Activated T-helper 2 cell treated with anti-CD3 and anti-CD28 coated beads, Interferon-gamma antibody, Interleukin-2, Interleukin-4, amounts not matched to agents 10 μg/mL and 5 μg/mL and 100 μg/mL, durations not matched to agents 14 hours and 24 hours and 36 hours (primary cell): Measurements from ENCODE around the gene MPI. TPM values are rescaled to one million over a fixed set of nuclear protein-coding genes. Genes with fewer than 3 reads are reported as not detected.
"Not testable (repeated sequence)": the region's sequence is repeated elsewhere in the genome, so short reads cannot be mapped to it uniquely, and the experiment has no call there.

Experiments used
- DNase-seq: peaks from one replicate; pipeline ENCODE4 v3.0.0; 2021; ENCODE audit warnings: low spot score
- H3K27ac Mint-ChIP-seq: one replicate; pipeline ENCODE4 v1.8.0; 2021; ENCODE audit warnings: mixed read lengths
- H3K27me3 Mint-ChIP-seq: one replicate; pipeline ENCODE4 v1.8.0; 2021; ENCODE audit warnings: low read depth, mixed read lengths
- H3K36me3 Mint-ChIP-seq: one replicate; pipeline ENCODE4 v1.8.0; 2021; ENCODE audit warnings: low read depth, mixed read lengths
- H3K4me1 Mint-ChIP-seq: one replicate; pipeline ENCODE4 v1.8.0; 2021; ENCODE audit warnings: low read depth, mixed read lengths
- H3K4me3 Mint-ChIP-seq: one replicate; pipeline ENCODE4 v1.8.0; 2021; ENCODE audit warnings: low read depth, mild to moderate bottlenecking, moderate library complexity, mixed read lengths
- H3K9me3 Mint-ChIP-seq: one replicate; pipeline ENCODE4 v1.8.0; 2021; ENCODE audit warnings: mixed read lengths
- intact Hi-C: fragments of 100-400 bp; cut with micrococcal nuclease; formaldehyde crosslinking; loops from one replicate; pipeline ENCODE4 v1.15.1; 2023
- total RNA-seq: library from RNA; stranded (reverse); gene quantifications from 2 replicates; pipeline ENCODE4 v1.2.3, GENCODE V29; 2022

Gene MPI
- total RNA-seq, 1 donor from 2014 or later = 66.3 TPM

- DNase-seq = no peak
- Mint-ChIP-seq H3K27me3 (no peaks in the 10 kb centered on the region), H3K27ac (no peak overlapping the region), H3K36me3 (peaks cover 1% of the 10 kb centered on the region), H3K4me1 (peaks cover 22% of the 10 kb centered on the region), H3K4me3 (no peak overlapping the region), H3K9me3 (peaks cover 6% of the 10 kb centered on the region)
- intact Hi-C loops = no loop called here
Observed at GRCh38 chr15:74885461-74885860, 4.4 kb upstream of the MPI start.

- H3K9me3 Mint-ChIP-seq, H3K4me3 Mint-ChIP-seq, intact Hi-C loops, H3K27ac Mint-ChIP-seq, H3K27me3 Mint-ChIP-seq, DNase-seq: not testable (repeated sequence)
- H3K36me3 Mint-ChIP-seq = peaks cover 19% of the 10 kb centered on the region
- peaks cover 33% of the 10 kb centered on the region for H3K4me1 Mint-ChIP-seq
Observed at GRCh38 chr15:74887537-74888193, 2.2 kb upstream of the MPI start.

- Mint-ChIP-seq H3K4me1 (peaks cover 42% of the 10 kb centered on the region), H3K27me3 (no peaks in the 10 kb centered on the region), H3K36me3 (peaks cover 30% of the 10 kb centered on the region), H3K4me3 (peak overlapping the region; percentile 82), H3K27ac (peak overlapping the region; percentile 81), H3K9me3 (no peaks in the 10 kb centered on the region)
- intact Hi-C loops = loop anchor here (1.0 kb wide), 2 partner anchors 15 to 43 kb away; partner anchors contain the start of gene SCAMP2
- DNase-seq = no peak
Observed at GRCh38 chr15:74888716-74889115, 1.1 kb upstream of the MPI start.

- Mint-ChIP-seq H3K36me3 (peaks cover 33% of the 10 kb centered on the region), H3K27me3 (no peaks in the 10 kb centered on the region), H3K27ac (peak overlapping the region; percentile 81), H3K9me3 (no peaks in the 10 kb centered on the region), H3K4me1 (peaks cover 38% of the 10 kb centered on the region), H3K4me3 (peak overlapping the region; percentile 82)
- intact Hi-C loops = loop anchor here (1.0 kb wide), 2 partner anchors 16 to 44 kb away; partner anchors contain the start of gene SCAMP2
- peak; percentile 15 for DNase-seq
Observed at GRCh38 chr15:74889390-74889882, 406 bp upstream of the MPI start.

GRCh38 chr15:74890665-74890960 is 771 bp downstream of the MPI start:
- H3K27me3 Mint-ChIP-seq = no peaks in the 10 kb centered on the region
- no peaks in the 10 kb centered on the region for H3K9me3 Mint-ChIP-seq
- H3K27ac Mint-ChIP-seq = peak overlapping the region; percentile 81
- H3K4me1 Mint-ChIP-seq = peaks cover 36% of the 10 kb centered on the region
- H3K36me3 Mint-ChIP-seq = peaks cover 41% of the 10 kb centered on the region
- H3K4me3 Mint-ChIP-seq = peak overlapping the region; percentile 82
- DNase-seq = no peak
- intact Hi-C loops = loop anchor here (2.0 kb wide), 1 partner anchor 16 kb away; the partner anchor contains the start of gene FAM219B

GRCh38 chr15:74891469-74891868 is 1.6 kb downstream of the MPI start:
- H3K27ac Mint-ChIP-seq = peak overlapping the region; percentile 65
- peak overlapping the region; percentile 47 for H3K4me3 Mint-ChIP-seq
- no peak for DNase-seq
- intact Hi-C loops = loop anchor here (2.0 kb wide), 1 partner anchor 15 kb away; the partner anchor contains the start of gene FAM219B
- H3K36me3 Mint-ChIP-seq = peaks cover 46% of the 10 kb centered on the region
- peaks cover 36% of the 10 kb centered on the region for H3K4me1 Mint-ChIP-seq
- H3K9me3 Mint-ChIP-seq = no peaks in the 10 kb centered on the region
- no peaks in the 10 kb centered on the region for H3K27me3 Mint-ChIP-seq

GRCh38 chr15:74892313-74892712 is 2.5 kb downstream of the MPI start:
- Mint-ChIP-seq H3K4me3 (no peak overlapping the region), H3K4me1 (peaks cover 36% of the 10 kb centered on the region), H3K36me3 (peaks cover 55% of the 10 kb centered on the region), H3K27me3 (no peaks in the 10 kb centered on the region), H3K9me3 (no peaks in the 10 kb centered on the region), H3K27ac (no peak overlapping the region)
- intact Hi-C loops = no loop called here
- no peak for DNase-seq

GRCh38 chr15:74892931-74893330 is 3.1 kb downstream of the MPI start:
- Mint-ChIP-seq H3K4me1 (peaks cover 36% of the 10 kb centered on the region), H3K27me3 (no peaks in the 10 kb centered on the region), H3K36me3 (peaks cover 59% of the 10 kb centered on the region), H3K27ac (no peak overlapping the region), H3K4me3 (peak overlapping the region; percentile 15), H3K9me3 (no peaks in the 10 kb centered on the region)
- no peak for DNase-seq
- intact Hi-C loops = no loop called here

GRCh38 chr15:74893627-74894026 is 3.8 kb downstream of the MPI start:
- Mint-ChIP-seq H3K27me3 (no peaks in the 10 kb centered on the region), H3K9me3 (no peaks in the 10 kb centered on the region), H3K4me1 (peaks cover 36% of the 10 kb centered on the region), H3K36me3 (peaks cover 63% of the 10 kb centered on the region), H3K27ac (peak overlapping the region; percentile 74), H3K4me3 (peak overlapping the region; percentile 34)
- peak; percentile 49 for DNase-seq
- intact Hi-C loops = no loop called here

- H3K27me3 Mint-ChIP-seq, H3K4me3 Mint-ChIP-seq, H3K27ac Mint-ChIP-seq, intact Hi-C loops, DNase-seq, H3K9me3 Mint-ChIP-seq: not testable (repeated sequence)
- H3K4me1 Mint-ChIP-seq = peaks cover 30% of the 10 kb centered on the region
- H3K36me3 Mint-ChIP-seq = peaks cover 69% of the 10 kb centered on the region
Observed at GRCh38 chr15:74894383-74894782, 4.5 kb downstream of the MPI start.

GRCh38 chr15:74895830-74896229 is 6.0 kb downstream of the MPI start:
- Mint-ChIP-seq H3K27ac (no peak overlapping the region), H3K27me3 (no peaks in the 10 kb centered on the region), H3K4me1 (peaks cover 22% of the 10 kb centered on the region), H3K36me3 (peaks cover 78% of the 10 kb centered on the region), H3K4me3 (no peak overlapping the region), H3K9me3 (no peaks in the 10 kb centered on the region)
- intact Hi-C loops = no loop called here
- DNase-seq = no peak

GRCh38 chr15:74896316-74896715 is 6.5 kb downstream of the MPI start:
- H3K36me3 Mint-ChIP-seq = peaks cover 79% of the 10 kb centered on the region
- no peak for DNase-seq
- no peaks in the 10 kb centered on the region for H3K27me3 Mint-ChIP-seq
- H3K27ac Mint-ChIP-seq = no peak overlapping the region
- no peak overlapping the region for H3K4me3 Mint-ChIP-seq
- H3K4me1 Mint-ChIP-seq = peaks cover 19% of the 10 kb centered on the region
- intact Hi-C loops = no loop called here
- H3K9me3 Mint-ChIP-seq = no peaks in the 10 kb centered on the region

- H3K27ac Mint-ChIP-seq = no peak overlapping the region
- intact Hi-C loops = no loop called here
- H3K36me3 Mint-ChIP-seq = peaks cover 77% of the 10 kb centered on the region
Observed at GRCh38 chr15:74897300-74897701, 7.5 kb downstream of the MPI start.

More at GRCh38 chr15:74897300-74897701, 7.5 kb downstream of the MPI start:
- DNase-seq = no peak
- no peaks in the 10 kb centered on the region for H3K27me3 Mint-ChIP-seq
- H3K4me1 Mint-ChIP-seq = peaks cover 22% of the 10 kb centered on the region
- H3K4me3 Mint-ChIP-seq = no peak overlapping the region
- no peaks in the 10 kb centered on the region for H3K9me3 Mint-ChIP-seq
